ENCODE measurements around the gene SKI. TPM values are rescaled to one million over a fixed set of nuclear protein-coding genes. Genes with fewer than 3 reads are reported as not detected.

Gene SKI
- total and polyA plus RNA-seq, 2 of the 8 experiments (the other 6 are each of a cell fraction or from before 2014, with no cell fraction given), result 8.3 to 87.6 TPM

DNA sequence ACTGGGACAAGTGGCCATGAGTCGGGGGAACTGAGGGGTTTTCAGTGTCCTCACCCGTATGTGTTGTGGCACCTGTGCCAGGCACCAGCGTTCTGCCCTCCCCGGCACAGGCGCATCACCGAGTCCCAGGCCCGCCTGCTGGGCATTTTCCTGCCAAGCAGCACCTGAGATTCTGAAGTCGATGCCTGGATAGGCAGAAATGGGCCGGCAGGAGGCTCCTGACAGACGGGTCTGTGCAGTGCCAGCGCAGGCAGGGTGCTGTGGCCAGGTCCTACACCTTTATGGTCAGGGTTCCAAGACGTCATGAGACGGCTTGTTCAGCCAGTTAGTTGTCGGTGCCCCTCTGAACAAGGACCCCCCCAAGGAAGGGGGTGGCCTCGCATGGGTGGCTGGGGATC is 44.2 kb upstream of the SKI start:
- no peaks in the 10 kb centered on the region for H3K79me1 ChIP-seq (ENCODE audit: low read depth, low read length)
- H3K79me2 ChIP-seq (ENCODE audit: control insufficient read depth in 1 of 2, insufficient read depth in 2 of 2, low read length in 2 of 2), result no peaks in the 10 kb centered on the region
- H3K9ac ChIP-seq (replicated peaks in 1 of 4; ENCODE audit: extremely low read depth in 1 of 4, low read depth in 3 of 4, low read length in 3 of 4), result no peak overlapping the region
- no peak overlapping the region for H2BK20ac ChIP-seq (ENCODE audit: low read length)
- H3K4ac ChIP-seq (replicated peaks; ENCODE audit: insufficient read length, low read depth, low read length), result no peak overlapping the region
- H4K8ac ChIP-seq (ENCODE audit: extremely low read depth, insufficient read depth, low read length), result no peak overlapping the region
- H2AFZ ChIP-seq (ENCODE audit: low read length), result no peak overlapping the region
- H2BK120ac ChIP-seq (replicated peaks; ENCODE audit: low read depth, low read length), result no peak overlapping the region
- no peak overlapping the region for H3K14ac ChIP-seq (ENCODE audit: insufficient read length)
- H4K91ac ChIP-seq (replicated peaks; ENCODE audit: insufficient read length, low read length), result no peak overlapping the region
- DNase-seq (ENCODE audit: low read depth in 1 of 2, low spot score in 2 of 2) (no peak), FAIRE-seq (no peak)
- H3K27me3 ChIP-seq (replicated peaks in 1 of 4; ENCODE audit: control insufficient read depth in 3 of 4, extremely low read depth in 1 of 4, insufficient read depth in 3 of 4, low read length in 3 of 4), result no peaks in the 10 kb centered on the region
- H3K4me3 ChIP-seq (ENCODE audit: extremely low read depth in 1 of 4, insufficient read depth in 2 of 4, low read depth in 3 of 4, low read length in 4 of 4), result no peak overlapping the region
- no peak overlapping the region for H3K27ac ChIP-seq (ENCODE audit: low read depth, low read length)
- no peak overlapping the region for H3K4me2 ChIP-seq (ENCODE audit: insufficient read depth in 1 of 2, low read depth in 2 of 2, low read length in 2 of 2)
- H3K4me1 ChIP-seq (replicated peaks in 1 of 4; ENCODE audit: control insufficient read depth in 3 of 4, insufficient read depth in 4 of 4, low read length in 3 of 4), result no peaks in the 10 kb centered on the region; a peak in 1 of 7 replicates
- no peak overlapping the region for H3K23ac ChIP-seq (ENCODE audit: insufficient read length)
- H3K56ac ChIP-seq (replicated peaks; ENCODE audit: insufficient read length, low read depth, low read length), result no peak overlapping the region
- WGBS, 2 experiments (ENCODE audit: extremely low coverage in 1 of 2, insufficient coverage in 1 of 2, insufficient read length in 1 of 2, insufficient replicate concordance in 2 of 2, low coverage in 1 of 2, low lambda C conversion rate in 2 of 2, missing lambda C conversion rate in 1 of 2), result 95% methylated on average over 15 of the region's 15 CpGs; no CpG with 5 or more reads in 1 of the 2 experiments
- H2BK5ac ChIP-seq (ENCODE audit: low read depth, low read length), result no peak overlapping the region
- peaks cover 0 to 11% (median 9%) of the 10 kb centered on the region in 4 experiments; a peak in 5 of 8 replicates for H3K36me3 ChIP-seq (ENCODE audit: control insufficient read depth in 2 of 4, insufficient read depth in 4 of 4, low read length in 3 of 4)
- peaks cover 0 to 9% of the 10 kb centered on the region in 2 experiments for H4K20me1 ChIP-seq (replicated peaks in 1 of 2; ENCODE audit: control insufficient read depth in 1 of 2, insufficient read depth in 2 of 2, low read length in 2 of 2)
- H2BK15ac ChIP-seq (ENCODE audit: low read length), result no peak overlapping the region
- H2BK12ac ChIP-seq (ENCODE audit: low read depth, low read length), result no peak overlapping the region
- CTCF ChIA-PET (ENCODE audit: partially characterized antibody), result interaction anchor here (0.8 to 2.2 kb wide), 4 partner anchors 10 to 168 kb away, joined by 3 to 11 read pairs (median 3); partner anchors contain the start of gene FAAP20
- no peaks in the 10 kb centered on the region for H3K9me3 ChIP-seq (ENCODE audit: insufficient read depth in 2 of 2, low read depth in 1 of 2, low read length in 1 of 2)
- TF ChIP-seq CBX5 (IDR thresholded peaks at IDR 0.05; ENCODE audit: low read depth, low read length) (no peak), SAP30 (IDR thresholded peaks at IDR 0.05; ENCODE audit: insufficient read depth, insufficient replicate concordance, low read length) (no peak)
- no peak overlapping the region for H4K5ac ChIP-seq (ENCODE audit: insufficient read length, low read depth, low read length)
- H3K23me2 ChIP-seq (ENCODE audit: low read depth, low read length), result peaks cover 2% of the 10 kb centered on the region; the same call in 1 of the 2 replicates
- no peak overlapping the region for H2AK5ac ChIP-seq (ENCODE audit: low read depth, low read length)
- H3K18ac ChIP-seq (ENCODE audit: extremely low read depth, low read length), result no peak overlapping the region
- POLR2A ChIA-PET (ENCODE audit: partially characterized antibody), result interaction anchor here (1.7 kb wide), 1 partner anchor 10 kb away, joined by 3 read pairs; no protein-coding TSS in a partner anchor

Measured in H1 (cell line).